Skin of body (tissue), 2 donors: ENCODE data around the gene FARP1. TPM values are rescaled to one million over a fixed set of nuclear protein-coding genes. Genes with fewer than 3 reads are reported as not detected.

ENCODE experiments used
- DNase-seq: peaks from one replicate; lab custom pipeline; 2025; lab: John Stamatoyannopoulos, UW
- total RNA-seq: library from RNA; depleted of rRNA; stranded (reverse); fragments of >200 nt; gene quantifications from one replicate; pipeline ENCODE4 v1.2.3, GENCODE V29; 2014

Gene FARP1
- total RNA-seq, 1 donor from 2014 or later: 65.3 TPM

GRCh38 chr13:98415326-98416070 is 272.6 kb downstream of the FARP1 start:
- no peak for DNase-seq

GRCh38 chr13:98416408-98416807 is 273.5 kb downstream of the FARP1 start:
- DNase-seq: no peak

GRCh38 chr13:98419786-98420553 is 277.1 kb downstream of the FARP1 start:
- DNase-seq: no peak

- DNase-seq: no peak
These were observed 277.8 kb downstream of the FARP1 start for GRCh38 chr13:98420554-98421175.

- no peak for DNase-seq
These were observed 279.2 kb downstream of the FARP1 start for GRCh38 chr13:98422046-98422445.

- DNase-seq: no peak
These were observed 280.5 kb downstream of the FARP1 start for GRCh38 chr13:98423417-98423816.

GRCh38 chr13:98427331-98427995 is 284.6 kb downstream of the FARP1 start:
- no peak for DNase-seq

- DNase-seq: no peak
These were observed 285.5 kb downstream of the FARP1 start for GRCh38 chr13:98428256-98428966.

- no peak for DNase-seq
These were observed 286.2 kb downstream of the FARP1 start for GRCh38 chr13:98429081-98429480.

- no peak for DNase-seq
These were observed 286.6 kb downstream of the FARP1 start for GRCh38 chr13:98429531-98429930.

- no peak for DNase-seq
These were observed 287.3 kb downstream of the FARP1 start for GRCh38 chr13:98429977-98430736.

- no peak for DNase-seq
These were observed 289.7 kb downstream of the FARP1 start for GRCh38 chr13:98432638-98433037.

- DNase-seq: no peak
These were observed 290.8 kb downstream of the FARP1 start for GRCh38 chr13:98433654-98434053.

- DNase-seq: no peak
These were observed 291.2 kb downstream of the FARP1 start for GRCh38 chr13:98434060-98434459.

GRCh38 chr13:98435376-98435775 is 292.5 kb downstream of the FARP1 start:
- DNase-seq: no peak

GRCh38 chr13:98436233-98436910 is 293.5 kb downstream of the FARP1 start:
- DNase-seq: no peak

GRCh38 chr13:98438246-98439125 is 295.6 kb downstream of the FARP1 start:
- DNase-seq: no peak

GRCh38 chr13:98439126-98439828 is 296.4 kb downstream of the FARP1 start:
- DNase-seq: no peak
